Spleen (tissue), 7 donors: Measurements from ENCODE around the gene MRPL57.

Experiments
- POLR2A ChIP-seq, 3 donors: fragments of 450-650 bp; IDR thresholded peaks; one replicate each; pipeline ENCODE4 v1.5.1; 2017; ENCODE audit warnings: antibody characterized with exemption in 3 of 3, mild to moderate bottlenecking in 1 of 3
- POLR2AphosphoS5 ChIP-seq, 3 donors: sonication (generic); formaldehyde crosslinking; IDR thresholded peaks; one replicate each; pipeline ENCODE4 v1.5.1; 2017; ENCODE audit warnings: antibody characterized with exemption in 3 of 3
- TF ChIP-seq, protein P1 (sequence below), 11 experiments: fragments of 200-600 bp in 7 of 11; fragments of 450-650 bp in 4 of 11; sonication (generic) in 4 of 11; IDR thresholded peaks in 8 of 11; conservative IDR thresholded peaks in 3 of 11; 1 replicate in 7 of 11; 2 replicates in 4 of 11; pipeline versions ENCODE4 v1.4.0 to v1.8.0; 2016 to 2021; ENCODE audit warnings: antibody characterized with exemption in 11 of 11, inconsistent platforms in 4 of 11, mild to moderate bottlenecking in 1 of 11
- donor health status: DM: no; HTN: no; CAD: no; lungs with moderate emphysema.
- donor health status: DM: no; HTN: no; CAD: no.
- donor health status: DM: no; HTN: no; CAD: no.

DNA sequence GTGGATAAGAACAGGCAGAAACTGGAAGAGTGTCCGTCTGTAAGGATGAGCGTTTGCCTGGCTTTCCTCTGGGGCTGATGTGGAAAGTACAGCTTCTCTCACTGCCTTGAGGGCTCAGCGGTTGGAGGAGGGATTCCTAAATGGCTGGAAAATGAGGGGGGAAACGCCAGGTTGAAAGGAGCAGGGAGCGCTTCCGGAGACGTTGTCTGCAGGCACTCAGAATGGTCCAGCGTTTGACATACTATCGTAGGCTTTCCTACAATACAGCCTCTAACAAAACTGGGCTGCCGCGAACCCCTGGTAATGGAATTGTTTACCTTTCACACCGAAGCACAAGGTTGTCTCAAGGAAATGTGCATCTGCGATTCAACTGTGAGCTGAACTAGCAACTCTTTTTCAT lies 39.9 kb downstream of the MRPL57 start:
- TF ChIP-seq, protein P1, sequence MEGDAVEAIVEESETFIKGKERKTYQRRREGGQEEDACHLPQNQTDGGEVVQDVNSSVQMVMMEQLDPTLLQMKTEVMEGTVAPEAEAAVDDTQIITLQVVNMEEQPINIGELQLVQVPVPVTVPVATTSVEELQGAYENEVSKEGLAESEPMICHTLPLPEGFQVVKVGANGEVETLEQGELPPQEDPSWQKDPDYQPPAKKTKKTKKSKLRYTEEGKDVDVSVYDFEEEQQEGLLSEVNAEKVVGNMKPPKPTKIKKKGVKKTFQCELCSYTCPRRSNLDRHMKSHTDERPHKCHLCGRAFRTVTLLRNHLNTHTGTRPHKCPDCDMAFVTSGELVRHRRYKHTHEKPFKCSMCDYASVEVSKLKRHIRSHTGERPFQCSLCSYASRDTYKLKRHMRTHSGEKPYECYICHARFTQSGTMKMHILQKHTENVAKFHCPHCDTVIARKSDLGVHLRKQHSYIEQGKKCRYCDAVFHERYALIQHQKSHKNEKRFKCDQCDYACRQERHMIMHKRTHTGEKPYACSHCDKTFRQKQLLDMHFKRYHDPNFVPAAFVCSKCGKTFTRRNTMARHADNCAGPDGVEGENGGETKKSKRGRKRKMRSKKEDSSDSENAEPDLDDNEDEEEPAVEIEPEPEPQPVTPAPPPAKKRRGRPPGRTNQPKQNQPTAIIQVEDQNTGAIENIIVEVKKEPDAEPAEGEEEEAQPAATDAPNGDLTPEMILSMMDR (IDR thresholded peaks at IDR 0.05 in 8 of 11, conservative IDR thresholded peaks at IDR 0.05 in 3 of 11) = no peak
- no peak for TF ChIP-seq POLR2AphosphoS5 (IDR thresholded peaks at IDR 0.05)
- no peak for TF ChIP-seq POLR2A (IDR thresholded peaks at IDR 0.05)
